Natural killer cell (primary cell): ENCODE data around the gene SHCBP1L. TPM values are rescaled to one million over a fixed set of nuclear protein-coding genes. Genes with fewer than 3 reads are reported as not detected.

Source experiments
- ATAC-seq, 3 donors: fragments of 150-1000 bp in 2 of 3; fragments of 200-7000 bp in 1 of 3; cut with Tn5 transposase; 1 replicate in 1 of 3; 2 replicates in 2 of 3; pipeline ENCODE4 v1.10.0; 2021; ENCODE audit warnings: mild to moderate bottlenecking in 2 of 3, moderate library complexity in 2 of 3
- DNase-seq, 2 donors: peaks; one replicate each; pipeline versions ENCODE4 v3.0.0 to v3.0.0-alpha.2; 2013 to 2021; ENCODE audit warnings: mixed read lengths in 1 of 2
- H3K27ac ChIP-seq: one replicate; pipeline ENCODE4 v1.5.1; 2013; ENCODE audit warnings: mild to moderate bottlenecking, low read length
- H3K27me3 ChIP-seq: one replicate; pipeline ENCODE4 v1.6.1; 2013; ENCODE audit warnings: low read length; ENCODE audit not compliant: control insufficient read depth, insufficient read depth
- H3K36me3 ChIP-seq: one replicate; pipeline ENCODE4 v1.6.1; 2013; ENCODE audit warnings: low read length; ENCODE audit not compliant: control insufficient read depth, insufficient read depth
- H3K4me1 ChIP-seq: one replicate; pipeline ENCODE4 v1.6.1; 2013; ENCODE audit warnings: low read length; ENCODE audit not compliant: control insufficient read depth, insufficient read depth
- H3K4me3 ChIP-seq: one replicate; pipeline ENCODE4 v1.5.1; 2013; ENCODE audit warnings: low read length
- H3K9me3 ChIP-seq: one replicate; pipeline ENCODE4 v1.6.1; 2013; ENCODE audit warnings: low read length; ENCODE audit not compliant: control insufficient read depth, insufficient read depth
- H3K27ac Mint-ChIP-seq, 2 donors: one replicate each; pipeline ENCODE4 v1.8.0; 2022; ENCODE audit warnings: mild to moderate bottlenecking in 2 of 2, mixed read lengths in 2 of 2, moderate library complexity in 1 of 2
- H3K27me3 Mint-ChIP-seq, 2 donors: one replicate each; pipeline ENCODE4 v1.8.0; 2022; ENCODE audit warnings: low read depth in 2 of 2, mixed read lengths in 2 of 2
- H3K36me3 Mint-ChIP-seq: one replicate; pipeline ENCODE4 v1.8.0; 2022; ENCODE audit warnings: mixed read lengths
- H3K4me1 Mint-ChIP-seq, 2 donors: one replicate each; pipeline ENCODE4 v1.8.0; 2022; ENCODE audit warnings: mixed read lengths in 2 of 2
- H3K4me3 Mint-ChIP-seq: one replicate; pipeline ENCODE4 v1.8.0; 2022; ENCODE audit warnings: mild to moderate bottlenecking, moderate library complexity, mixed read lengths
- H3K9me3 Mint-ChIP-seq, 2 donors: one replicate each; pipeline ENCODE4 v1.8.0; 2022; ENCODE audit warnings: mixed read lengths in 2 of 2
- CTCF ChIP-seq: fragments of 200-600 bp; IDR thresholded peaks from one replicate; pipeline ENCODE4 v1.8.0; 2022; ENCODE audit warnings: antibody characterized with exemption
- WGBS: methylation state at CpG from one replicate; pipeline ENCODE4 v1.1.7; 2013; ENCODE audit warnings: missing lambda C conversion rate; ENCODE audit not compliant: insufficient coverage; 5-methylcytosine and 5-hydroxymethylcytosine counted together
- intact Hi-C: fragments of 100-400 bp; cut with micrococcal nuclease; formaldehyde crosslinking; loops from one replicate; pipeline ENCODE4 v1.14.2; 2022
- total RNA-seq, 4 donors: library from RNA; stranded (reverse); fragments of 120-200 nt in 1 of 4; gene quantifications; one replicate each; pipeline versions ENCODE4 v1.2.3 to v1.2.4, GENCODE V29; 2013 to 2022

The SHCBP1L gene
- total RNA-seq, 3 donors from 2014 or later (not counting 1 experiment from before 2014, with no cell fraction given) = not detected

- no peak for ATAC-seq
- Mint-ChIP-seq H3K27me3 (peaks cover 22 to 30% of the 10 kb centered on the region in 2 donors), H3K4me3 (no peak overlapping the region), H3K4me1 (no peaks in the 10 kb centered on the region), H3K36me3 (no peaks in the 10 kb centered on the region), H3K9me3 (no peaks in the 10 kb centered on the region), H3K27ac (no peak overlapping the region)
- no peaks in the 10 kb centered on the region for H3K36me3 ChIP-seq
- no peaks in the 10 kb centered on the region for H3K4me1 ChIP-seq
- DNase-seq = no peak
- H3K27ac ChIP-seq = no peak overlapping the region
- H3K27me3 ChIP-seq = no peaks in the 10 kb centered on the region
- intact Hi-C loops = no loop called here
- no peak overlapping the region for H3K4me3 ChIP-seq
- no peak for TF ChIP-seq CTCF
- 100% methylated on average over 1 of the region's 1 CpG for WGBS
- no peaks in the 10 kb centered on the region for H3K9me3 ChIP-seq
Observed at GRCh38 chr1:182925661-182926060, 27.3 kb downstream of the SHCBP1L start.

- ATAC-seq (no peak), DNase-seq (no peak)
- Histone ChIP-seq H3K36me3 (no peaks in the 10 kb centered on the region), H3K27ac (no peak overlapping the region), H3K4me1 (no peaks in the 10 kb centered on the region), H3K4me3 (no peak overlapping the region), H3K9me3 (no peaks in the 10 kb centered on the region), H3K27me3 (no peaks in the 10 kb centered on the region)
- WGBS = 74% methylated on average over 3 of the region's 3 CpGs
- H3K4me1 Mint-ChIP-seq = no peaks in the 10 kb centered on the region
- intact Hi-C loops = no loop called here
- TF ChIP-seq CTCF = no peak
- H3K9me3 Mint-ChIP-seq = no peaks in the 10 kb centered on the region
- H3K36me3 Mint-ChIP-seq = no peaks in the 10 kb centered on the region
- H3K27me3 Mint-ChIP-seq = peaks cover 19 to 37% of the 10 kb centered on the region in 2 donors
- H3K27ac Mint-ChIP-seq = no peak overlapping the region
- no peak overlapping the region for H3K4me3 Mint-ChIP-seq
Observed at GRCh38 chr1:182917378-182917777, 35.6 kb downstream of the SHCBP1L start.

- WGBS = 93% methylated on average over 1 of the region's 3 CpGs
- Mint-ChIP-seq H3K4me1 (no peaks in the 10 kb centered on the region), H3K9me3 (no peaks in the 10 kb centered on the region), H3K27ac (no peak overlapping the region), H3K27me3 (peaks cover 11 to 27% of the 10 kb centered on the region in 2 donors), H3K4me3 (no peak overlapping the region), H3K36me3 (no peaks in the 10 kb centered on the region)
- DNase-seq = no peak
- Histone ChIP-seq H3K4me3 (no peak overlapping the region), H3K27me3 (no peaks in the 10 kb centered on the region), H3K4me1 (no peaks in the 10 kb centered on the region), H3K36me3 (no peaks in the 10 kb centered on the region), H3K9me3 (no peaks in the 10 kb centered on the region), H3K27ac (no peak overlapping the region)
- intact Hi-C loops = no loop called here
- no peak for ATAC-seq
- no peak for TF ChIP-seq CTCF
Observed at GRCh38 chr1:182913401-182913800, 39.6 kb downstream of the SHCBP1L start.

GRCh38 chr1:182910143-182910542 lies 42.8 kb downstream of the SHCBP1L start:
- Histone ChIP-seq H3K4me1 (no peaks in the 10 kb centered on the region), H3K4me3 (no peak overlapping the region), H3K27ac (no peak overlapping the region), H3K27me3 (no peaks in the 10 kb centered on the region), H3K9me3 (no peaks in the 10 kb centered on the region), H3K36me3 (no peaks in the 10 kb centered on the region)
- no peak for DNase-seq
- intact Hi-C loops = no loop called here
- Mint-ChIP-seq H3K27ac (no peak overlapping the region), H3K4me3 (no peak overlapping the region), H3K4me1 (no peaks in the 10 kb centered on the region), H3K9me3 (no peaks in the 10 kb centered on the region), H3K36me3 (no peaks in the 10 kb centered on the region), H3K27me3 (peaks cover 9 to 10% of the 10 kb centered on the region in 2 donors)
- WGBS = 100% methylated on average over 1 of the region's 1 CpG
- ATAC-seq = no peak
- TF ChIP-seq CTCF = no peak
